H1 (cell line): ENCODE results near the gene UBAC1. TPM values are rescaled to one million over a fixed set of nuclear protein-coding genes. Genes with fewer than 3 reads are reported as not detected.
A peak's percentile ranks its signal among the peaks of the same experiment; 100 is the strongest.

Experiments
- CTCF ChIA-PET: fragments of 300-600 bp; sonication (Branson Sonifier 250); formaldehyde crosslinking; loops from one replicate; lab custom pipeline; 2021; ENCODE audit not compliant: partially characterized antibody; lab: Charles Lee
- POLR2A ChIA-PET: fragments of 300-600 bp; sonication (Branson Sonifier 250); formaldehyde crosslinking; loops from one replicate; lab custom pipeline; 2021; ENCODE audit warnings: inconsistent platforms; ENCODE audit not compliant: partially characterized antibody; lab: Charles Lee
- DNase-seq, 2 experiments: peaks; one replicate each; pipeline versions ENCODE4 v3.0.0 to v3.0.0-alpha.2; 2010 to 2022; ENCODE audit warnings: low spot score in 2 of 2, low read depth in 1 of 2, mixed read lengths in 1 of 2
- FAIRE-seq: peaks from 2 replicates; lab custom pipeline; 2011; peaks lifted over from hg19 to GRCh38; lab: Jason Lieb, UNC
- H2AFZ ChIP-seq: 2 replicates; pipeline ENCODE4 v1.8.1; 2012; ENCODE audit warnings: low read length, inconsistent platforms
- H2AK5ac ChIP-seq: 2 replicates; pipeline ENCODE4 v1.6.1; 2013; ENCODE audit warnings: low read depth, low read length
- H2BK120ac ChIP-seq: replicated peaks from 2 replicates; pipeline ENCODE3; 2013; ENCODE audit warnings: low read depth, low read length, inconsistent platforms
- H2BK12ac ChIP-seq: 2 replicates; pipeline ENCODE4 v1.6.1; 2013; ENCODE audit warnings: low read depth, low read length
- H2BK15ac ChIP-seq: 2 replicates; pipeline ENCODE4 v1.6.1; 2013; ENCODE audit warnings: low read length
- H2BK20ac ChIP-seq: 2 replicates; pipeline ENCODE4 v1.6.1; 2013; ENCODE audit warnings: low read length
- H2BK5ac ChIP-seq: 2 replicates; pipeline ENCODE4 v1.6.1; 2013; ENCODE audit warnings: low read depth, low read length
- H3K14ac ChIP-seq: 2 replicates; pipeline ENCODE4 v1.6.1; 2013; ENCODE audit warnings: inconsistent platforms; ENCODE audit not compliant: insufficient read length
- H3K18ac ChIP-seq: 2 replicates; pipeline ENCODE4 v1.6.1; 2013; ENCODE audit warnings: low read length; ENCODE audit errors: extremely low read depth
- H3K23ac ChIP-seq: 2 replicates; pipeline ENCODE4 v1.6.1; 2013; ENCODE audit warnings: inconsistent platforms; ENCODE audit not compliant: insufficient read length
- H3K23me2 ChIP-seq: 2 replicates; pipeline ENCODE4 v1.6.1; 2013; ENCODE audit warnings: low read depth, low read length
- H3K27ac ChIP-seq: 2 replicates; pipeline ENCODE4 v1.6.1; 2011; ENCODE audit warnings: low read depth, low read length, inconsistent platforms
- H3K27me3 ChIP-seq, 4 experiments: replicated peaks in 1 of 4; 1 replicate in 1 of 4; 2 replicates in 3 of 4; pipeline versions ENCODE4 v1.6.1 to v1.8.1; 2011 to 2013; ENCODE audit warnings: low read length in 3 of 4, mild to moderate bottlenecking in 3 of 4, inconsistent platforms in 2 of 4, mixed read lengths in 2 of 4, moderate library complexity in 1 of 4; ENCODE audit not compliant: control insufficient read depth in 3 of 4, insufficient read depth in 3 of 4; ENCODE audit errors: extremely low read depth in 1 of 4
- H3K36me3 ChIP-seq, 4 experiments: 2 replicates each; pipeline versions ENCODE4 v1.6.1 to v1.8.1; 2011 to 2013; ENCODE audit warnings: mild to moderate bottlenecking in 4 of 4, low read length in 3 of 4, moderate library complexity in 2 of 4, control low read depth in 1 of 4, inconsistent platforms in 1 of 4; ENCODE audit not compliant: insufficient read depth in 4 of 4, control insufficient read depth in 2 of 4
- H3K4ac ChIP-seq: replicated peaks from 2 replicates; pipeline ENCODE3; 2013; ENCODE audit warnings: low read length, low read depth, mixed read lengths, inconsistent platforms; ENCODE audit not compliant: insufficient read length
- H3K4me1 ChIP-seq, 4 experiments: replicated peaks in 1 of 4; 1 replicate in 1 of 4; 2 replicates in 3 of 4; pipeline versions ENCODE4 v1.6.1 to v1.8.1; 2011 to 2013; ENCODE audit warnings: low read length in 3 of 4, inconsistent platforms in 2 of 4, mixed read lengths in 1 of 4; ENCODE audit not compliant: insufficient read depth in 4 of 4, control insufficient read depth in 3 of 4
- H3K4me2 ChIP-seq, 2 experiments: 2 replicates each; pipeline versions ENCODE4 v1.6.1 to v1.8.1; 2011 to 2013; ENCODE audit warnings: low read depth in 2 of 2, low read length in 2 of 2, control low read depth in 1 of 2, inconsistent platforms in 1 of 2, mild to moderate bottlenecking in 1 of 2; ENCODE audit not compliant: insufficient read depth in 1 of 2
- H3K4me3 ChIP-seq, 4 experiments: fragments of 200-600, 300-600 bp in 1 of 4; sonication (generic), shearing (Covaris generic), sonication (Bioruptor Twin) in 1 of 4; 2 replicates each; pipeline versions ENCODE4 v1.5.1 to v1.8.1; 2011 to 2016; ENCODE audit warnings: low read length in 4 of 4, low read depth in 3 of 4, control low read depth in 2 of 4, inconsistent platforms in 2 of 4, mild to moderate bottlenecking in 2 of 4, mixed read lengths in 1 of 4, moderate library complexity in 1 of 4; ENCODE audit not compliant: insufficient read depth in 2 of 4; ENCODE audit errors: extremely low read depth in 1 of 4
- H3K56ac ChIP-seq: replicated peaks from 2 replicates; pipeline ENCODE3; 2013; ENCODE audit warnings: low read depth, mild to moderate bottlenecking, mixed read lengths, low read length, inconsistent platforms; ENCODE audit not compliant: insufficient read length
- H3K79me1 ChIP-seq: 2 replicates; pipeline ENCODE4 v1.6.1; 2013; ENCODE audit warnings: low read depth, low read length, control low read depth
- H3K79me2 ChIP-seq, 2 experiments: 2 replicates each; pipeline versions ENCODE4 v1.6.1 to v1.8.1; 2012 to 2013; ENCODE audit warnings: low read length in 2 of 2, mild to moderate bottlenecking in 2 of 2, inconsistent platforms in 1 of 2; ENCODE audit not compliant: insufficient read depth in 2 of 2, control insufficient read depth in 1 of 2
- H3K9ac ChIP-seq, 4 experiments: replicated peaks in 1 of 4; 1 replicate in 1 of 4; 2 replicates in 3 of 4; pipeline versions ENCODE4 v1.6.1 to v1.8.1; 2011 to 2013; ENCODE audit warnings: low read depth in 3 of 4, low read length in 3 of 4, control low read depth in 2 of 4, mild to moderate bottlenecking in 2 of 4, moderate library complexity in 2 of 4, inconsistent platforms in 1 of 4; ENCODE audit errors: extremely low read depth in 1 of 4
- H3K9me3 ChIP-seq, 2 experiments: 2 replicates each; pipeline versions ENCODE4 v1.6.1 to v1.8.1; 2012 to 2013; ENCODE audit warnings: mild to moderate bottlenecking in 2 of 2, moderate library complexity in 2 of 2, control low read depth in 1 of 2, inconsistent platforms in 1 of 2, low read depth in 1 of 2, low read length in 1 of 2, mixed read lengths in 1 of 2; ENCODE audit not compliant: insufficient read depth in 2 of 2
- H4K20me1 ChIP-seq, 2 experiments: replicated peaks in 1 of 2; 2 replicates each; pipeline versions ENCODE3 to v1.8.1; 2011 to 2013; ENCODE audit warnings: inconsistent platforms in 2 of 2, low read length in 2 of 2, mild to moderate bottlenecking in 1 of 2; ENCODE audit not compliant: insufficient read depth in 2 of 2, control insufficient read depth in 1 of 2
- H4K5ac ChIP-seq: 2 replicates; pipeline ENCODE4 v1.6.1; 2013; ENCODE audit warnings: low read length, low read depth, mixed read lengths, inconsistent platforms; ENCODE audit not compliant: insufficient read length
- H4K8ac ChIP-seq: 2 replicates; pipeline ENCODE4 v1.8.0; 2013; ENCODE audit warnings: mild to moderate bottlenecking, moderate library complexity, low read length, inconsistent platforms; ENCODE audit not compliant: insufficient read depth; ENCODE audit errors: extremely low read depth
- H4K91ac ChIP-seq: replicated peaks from 2 replicates; pipeline ENCODE3; 2013; ENCODE audit warnings: low read length, mixed read lengths, inconsistent platforms; ENCODE audit not compliant: insufficient read length
- CBX5 ChIP-seq: fragments of 300-800, 300-1000 bp; sonication (generic); IDR thresholded peaks from 2 replicates; pipeline ENCODE4 v1.7.1; 2016; ENCODE audit warnings: antibody characterized with exemption, low read length, low read depth
- CTBP2 ChIP-seq: IDR thresholded peaks from 2 replicates; pipeline ENCODE4 v1.7.0; 2011; ENCODE audit warnings: borderline replicate concordance, mild to moderate bottlenecking, moderate library complexity, mixed read lengths, low read length; ENCODE audit not compliant: insufficient read depth, insufficient read length
- JUN ChIP-seq: IDR thresholded peaks from 2 replicates; pipeline ENCODE4 v1.6.1; 2011; ENCODE audit warnings: low read depth, mild to moderate bottlenecking, improper control_type of control experiment, low read length
- KDM4A ChIP-seq: IDR thresholded peaks from one replicate; pipeline ENCODE4 v1.7.1; 2012; ENCODE audit warnings: low read depth, mild to moderate bottlenecking, moderate library complexity, low read length, inconsistent platforms; ENCODE audit not compliant: severe bottlenecking
- NANOG ChIP-seq: IDR thresholded peaks from 2 replicates; pipeline ENCODE4 v1.6.1; 2011; ENCODE audit warnings: low read length, low read depth, mild to moderate bottlenecking, inconsistent platforms; ENCODE audit not compliant: insufficient read depth, poor library complexity, severe bottlenecking
- SP2 ChIP-seq: IDR thresholded peaks from 2 replicates; pipeline ENCODE4 v1.6.1; 2012; ENCODE audit warnings: mild to moderate bottlenecking, low read length, inconsistent platforms
- TEAD4 ChIP-seq: IDR thresholded peaks from 2 replicates; pipeline ENCODE4 v1.6.1; 2012; ENCODE audit warnings: low read depth, low read length, inconsistent platforms, mixed read lengths
- ZNF274 ChIP-seq: IDR thresholded peaks from 2 replicates; pipeline ENCODE4 v1.7.0; 2012; ENCODE audit warnings: low read length, borderline replicate concordance; ENCODE audit errors: extremely low read depth
- WGBS, 2 experiments: shearing (Covaris generic) in 1 of 2; methylation state at CpG; one replicate each; pipeline versions ENCODE4 v1.1.6 to v1.1.7; 2013 to 2015; ENCODE audit warnings: low lambda C conversion rate in 2 of 2, mixed read lengths in 2 of 2, inconsistent platforms in 1 of 2, low coverage in 1 of 2, missing lambda C conversion rate in 1 of 2; ENCODE audit not compliant: insufficient replicate concordance in 2 of 2, insufficient coverage in 1 of 2, insufficient read length in 1 of 2; ENCODE audit errors: extremely low coverage in 1 of 2, missing lambda C conversion rate in 1 of 2; 5-methylcytosine and 5-hydroxymethylcytosine counted together
- polyA plus RNA-seq, 7 experiments: library from polyadenylated mRNA; depleted of rRNA in 3 of 7; stranded (reverse) in 5 of 7; unstranded in 2 of 7; fragments of >200 nt in 5 of 7; fragments of 200-250 nt in 2 of 7; gene quantifications; 1 replicate in 5 of 7; 2 replicates in 1 of 7; 4 replicates in 1 of 7; pipeline versions ENCODE4 v1.2.1 to v1.2.3, GENCODE V29; 2011 to 2013; ENCODE audit warnings: missing spikeins in 2 of 7, mixed read lengths in 2 of 7
- total RNA-seq: library from RNA; stranded (reverse); fragmentation: NEBNext Ultra II Directional; extraction: Animal tissue kit (Norgen Biotek cat#: 25700); gene quantifications from 2 replicates; pipeline ENCODE4 v1.2.1, GENCODE V29; 2021
- TF ChIP-seq, protein P1 (sequence below): IDR thresholded peaks from 2 replicates; pipeline ENCODE4 v1.6.1; 2012; ENCODE audit warnings: inconsistent platforms
- TF ChIP-seq, protein P2 (sequence below): IDR thresholded peaks from 2 replicates; pipeline ENCODE4 v1.6.1; 2011; ENCODE audit warnings: low read length, improper control_type of control experiment

Gene UBAC1
- total and polyA plus RNA-seq, 2 of the 8 experiments (the other 6 are each of a cell fraction or from before 2014, with no cell fraction given) = 59.3 to 85.2 TPM

DNA sequence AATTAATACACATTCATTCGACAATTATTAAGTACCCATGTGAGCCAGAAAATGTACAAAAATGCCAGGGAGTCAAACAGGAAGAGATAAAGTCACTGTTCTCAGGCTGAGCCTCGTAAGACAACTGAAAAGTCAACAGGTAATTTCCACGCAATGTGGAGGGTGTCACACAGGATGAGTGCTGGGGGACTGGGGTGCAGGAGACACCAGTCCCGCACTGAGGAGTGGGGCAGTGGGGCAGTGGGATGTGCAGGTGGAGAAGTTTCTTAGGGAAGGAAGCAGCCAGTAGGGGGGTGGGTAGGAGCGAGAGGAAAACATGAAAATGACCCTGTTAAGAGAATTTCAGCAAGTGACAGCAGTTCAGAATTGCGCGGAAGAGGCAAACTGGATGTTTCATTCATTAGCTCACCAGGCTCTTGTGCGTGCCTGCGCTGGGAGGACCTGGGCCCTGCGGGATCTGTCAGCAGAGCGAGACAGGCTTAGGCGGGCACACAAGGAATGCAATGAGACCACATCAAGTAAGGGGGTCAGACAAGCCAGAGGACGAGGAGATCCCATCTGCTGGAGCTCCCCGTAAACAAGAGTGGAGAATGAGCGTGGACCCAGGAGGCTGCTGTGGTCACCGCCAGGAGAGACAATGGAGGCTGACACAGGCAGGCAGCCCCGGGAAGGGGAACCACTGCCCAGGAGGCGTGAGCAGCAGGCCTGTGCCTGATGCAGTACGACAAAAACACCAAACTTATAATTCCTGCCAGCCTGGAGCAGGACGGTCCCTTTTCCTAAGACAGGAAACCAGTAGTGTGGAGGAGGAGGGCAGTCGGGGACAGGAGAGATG lies 74.8 kb downstream of the UBAC1 start:
- H3K4me1 ChIP-seq = peaks cover 3 to 50% (median 31%) of the 10 kb centered on the region in 4 experiments
- 87% methylated on average over 21 of the region's 21 CpGs; no CpG with 5 or more reads in 1 of the 2 experiments for WGBS, 2 experiments
- no peaks in the 10 kb centered on the region; a peak in 1 of 8 replicates for H3K36me3 ChIP-seq
- no peak overlapping the region for H3K56ac ChIP-seq
- peaks cover 79 to 80% of the 10 kb centered on the region in 2 experiments for H4K20me1 ChIP-seq
- H3K79me2 ChIP-seq = peaks cover 64 to 100% of the 10 kb centered on the region in 2 experiments
- no peaks in the 10 kb centered on the region for H3K9me3 ChIP-seq
- H4K5ac ChIP-seq = no peak overlapping the region
- H3K4ac ChIP-seq = no peak overlapping the region
- H2BK15ac ChIP-seq = no peak overlapping the region; the same call in 1 of the 2 replicates
- no peaks in the 10 kb centered on the region for H3K27me3 ChIP-seq
- no peak overlapping the region for H2BK20ac ChIP-seq
- no peak overlapping the region for H3K27ac ChIP-seq
- no peaks in the 10 kb centered on the region for H3K23me2 ChIP-seq
- no peak overlapping the region; the same call in 1 of the 2 replicates for H2AK5ac ChIP-seq
- H4K91ac ChIP-seq = no peak overlapping the region
- H2BK5ac ChIP-seq = peak overlapping the region; percentile 71; the same call in 1 of the 2 replicates
- H3K18ac ChIP-seq = no peak overlapping the region
- DNase-seq (no peak), FAIRE-seq (no peak)
- no peak overlapping the region for H3K14ac ChIP-seq
- H3K23ac ChIP-seq = no peak overlapping the region
- no peak overlapping the region for H2AFZ ChIP-seq
- POLR2A ChIA-PET = no interaction called here
- no peak overlapping the region for H2BK12ac ChIP-seq
- H3K4me2 ChIP-seq = no peak overlapping the region
- H3K9ac ChIP-seq = no peak overlapping the region; a peak in 1 of 7 replicates
- peaks cover 45% of the 10 kb centered on the region for H3K79me1 ChIP-seq
- CTCF ChIA-PET = interaction anchor here (0.6 to 1.7 kb wide), 3 partner anchors 9 to 382 kb away, joined by 3 to 5 read pairs (median 4); no protein-coding TSS in a partner anchor
- no peak overlapping the region for H3K4me3 ChIP-seq
- no peak overlapping the region for H2BK120ac ChIP-seq
- no peak overlapping the region for H4K8ac ChIP-seq
- TF ChIP-seq KDM4A = no peak
- TF ChIP-seq CTBP2 = no peak
- TF ChIP-seq CBX5 = no peak
- TF ChIP-seq JUN = no peak
- no peak for TF ChIP-seq NANOG
- TF ChIP-seq, protein P1, sequence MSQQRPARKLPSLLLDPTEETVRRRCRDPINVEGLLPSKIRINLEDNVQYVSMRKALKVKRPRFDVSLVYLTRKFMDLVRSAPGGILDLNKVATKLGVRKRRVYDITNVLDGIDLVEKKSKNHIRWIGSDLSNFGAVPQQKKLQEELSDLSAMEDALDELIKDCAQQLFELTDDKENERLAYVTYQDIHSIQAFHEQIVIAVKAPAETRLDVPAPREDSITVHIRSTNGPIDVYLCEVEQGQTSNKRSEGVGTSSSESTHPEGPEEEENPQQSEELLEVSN = no peak
- TF ChIP-seq TEAD4 = no peak
- no peak for TF ChIP-seq ZNF274
- no peak for TF ChIP-seq SP2
- TF ChIP-seq, protein P2, sequence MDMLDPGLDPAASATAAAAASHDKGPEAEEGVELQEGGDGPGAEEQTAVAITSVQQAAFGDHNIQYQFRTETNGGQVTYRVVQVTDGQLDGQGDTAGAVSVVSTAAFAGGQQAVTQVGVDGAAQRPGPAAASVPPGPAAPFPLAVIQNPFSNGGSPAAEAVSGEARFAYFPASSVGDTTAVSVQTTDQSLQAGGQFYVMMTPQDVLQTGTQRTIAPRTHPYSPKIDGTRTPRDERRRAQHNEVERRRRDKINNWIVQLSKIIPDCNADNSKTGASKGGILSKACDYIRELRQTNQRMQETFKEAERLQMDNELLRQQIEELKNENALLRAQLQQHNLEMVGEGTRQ = no peak
